GM21526 (cell line): ENCODE measurements around the gene ADGRB3.

ENCODE experiments used
- ATAC-seq: cut with Tn5 transposase; IDR thresholded peaks from one replicate; pipeline ENCODE4 v1.9.1; 2021; ENCODE audit warnings: moderate library complexity; ENCODE audit not compliant: unreplicated experiment, low FRiP score

ADGRB3 gene

DNA sequence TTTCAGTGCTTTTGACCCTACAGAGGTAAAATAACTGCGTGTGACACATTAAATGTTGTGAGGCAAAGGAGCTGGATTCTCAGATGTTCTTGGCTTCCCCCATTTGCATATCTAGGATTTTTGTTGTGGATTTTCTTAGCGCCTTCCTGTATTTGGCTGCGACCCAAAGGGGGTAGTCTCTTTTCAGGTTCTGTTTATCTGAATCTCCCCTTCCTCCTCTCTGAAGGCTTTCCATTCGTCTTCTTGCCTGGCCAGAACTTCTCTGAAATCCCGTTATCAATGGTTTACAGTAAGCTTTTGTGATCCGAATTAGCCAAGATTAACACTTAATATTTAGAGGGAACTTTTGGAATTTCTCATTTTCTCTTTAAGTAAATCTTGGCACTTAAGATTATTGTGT, 60.8 kb downstream of the ADGRB3 start:
- no peak for ATAC-seq

DNA sequence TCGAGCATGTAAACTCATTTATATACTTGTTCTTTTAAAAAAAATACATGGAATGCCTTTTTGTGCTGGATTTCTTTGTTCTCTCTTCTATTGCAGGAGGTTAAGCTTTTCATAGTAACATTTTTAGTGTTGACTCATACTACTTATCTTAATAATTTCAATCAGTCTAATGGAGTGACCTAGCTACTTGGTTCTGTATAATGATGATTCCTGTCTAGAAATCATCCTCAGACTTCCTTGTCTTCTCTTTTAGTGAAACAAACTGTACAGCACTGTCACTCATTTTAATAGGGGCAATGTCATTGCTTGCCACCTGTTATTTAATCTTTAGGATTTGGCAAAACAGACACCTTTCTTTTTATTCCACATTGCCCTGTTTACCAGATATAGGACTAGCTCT, 62.3 kb downstream of the ADGRB3 start:
- ATAC-seq, result no peak

DNA sequence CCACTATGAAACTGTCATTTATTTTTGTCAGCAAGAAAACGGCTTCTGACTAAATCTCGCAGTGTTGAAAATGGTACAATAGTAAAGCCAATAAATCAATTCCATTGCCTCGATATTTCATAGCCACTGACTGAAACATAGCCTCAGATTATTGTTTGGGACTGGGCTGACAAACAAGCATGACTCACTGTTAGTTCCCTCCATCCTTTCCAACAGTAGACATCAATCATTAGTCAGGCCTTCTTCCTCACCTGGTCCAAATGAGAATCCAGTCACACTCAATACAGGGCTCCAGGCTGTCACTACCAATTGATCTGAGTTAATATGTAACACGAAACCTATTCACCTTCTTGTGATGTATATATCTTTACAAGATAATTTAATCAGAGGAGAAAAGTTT, 66.1 kb downstream of the ADGRB3 start:
- ATAC-seq, result no peak

DNA sequence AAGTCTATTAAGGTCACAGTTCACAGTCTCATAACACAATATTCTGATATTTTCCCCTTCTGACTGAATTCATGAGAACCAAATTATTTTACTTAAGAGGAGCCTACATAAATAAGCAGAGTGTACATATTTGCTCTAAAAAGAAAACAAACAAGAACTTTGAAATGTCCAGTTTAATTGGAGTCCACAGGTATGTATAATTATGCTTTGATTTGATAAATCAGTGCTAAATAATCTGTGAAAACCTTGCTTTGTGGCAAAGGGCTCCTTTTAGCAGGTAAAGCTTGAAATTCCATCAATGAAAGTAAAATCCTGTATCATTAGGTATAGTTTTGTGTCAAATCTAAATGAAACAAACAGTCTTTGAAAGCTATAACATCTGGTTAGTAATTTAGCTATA, 69.4 kb downstream of the ADGRB3 start:
- no peak for ATAC-seq

DNA sequence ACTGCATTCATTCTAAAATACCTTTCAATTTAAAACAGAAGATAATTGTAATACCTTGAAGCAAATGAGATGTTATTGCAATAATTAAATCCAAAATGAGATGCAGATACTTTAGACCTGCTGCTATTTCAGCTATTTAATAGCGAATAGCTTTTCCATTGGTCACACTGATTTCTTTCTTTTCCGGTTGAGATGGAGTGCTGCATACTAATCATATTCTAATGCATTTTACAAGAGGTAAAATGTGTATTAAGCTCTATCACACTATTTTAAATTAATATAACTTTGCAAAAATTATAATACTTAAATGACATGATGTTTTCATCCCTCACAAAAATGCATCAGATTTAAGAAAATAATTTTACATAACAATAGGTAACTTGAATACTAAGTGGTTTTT, 74.0 kb downstream of the ADGRB3 start:
- no peak for ATAC-seq

DNA sequence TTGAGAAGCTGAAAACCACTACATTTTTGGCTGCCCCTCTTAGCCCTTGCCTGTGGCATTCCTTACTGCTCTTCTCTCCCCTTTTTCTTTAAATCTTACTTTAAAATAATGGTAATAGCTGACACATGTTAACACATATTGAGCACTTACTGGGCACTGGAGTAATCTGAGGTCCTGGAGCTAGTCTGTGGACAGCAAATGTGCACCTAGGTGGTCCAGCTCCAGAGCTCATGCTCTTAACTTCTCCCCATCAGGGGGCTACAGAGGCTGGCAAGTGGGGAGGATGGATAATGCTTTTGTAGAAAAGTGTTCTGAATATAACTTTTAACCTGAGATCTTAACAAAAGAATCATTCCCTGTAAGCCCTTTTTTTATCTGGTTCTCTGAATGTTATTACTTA, 74.8 kb downstream of the ADGRB3 start:
- ATAC-seq, result no peak

DNA sequence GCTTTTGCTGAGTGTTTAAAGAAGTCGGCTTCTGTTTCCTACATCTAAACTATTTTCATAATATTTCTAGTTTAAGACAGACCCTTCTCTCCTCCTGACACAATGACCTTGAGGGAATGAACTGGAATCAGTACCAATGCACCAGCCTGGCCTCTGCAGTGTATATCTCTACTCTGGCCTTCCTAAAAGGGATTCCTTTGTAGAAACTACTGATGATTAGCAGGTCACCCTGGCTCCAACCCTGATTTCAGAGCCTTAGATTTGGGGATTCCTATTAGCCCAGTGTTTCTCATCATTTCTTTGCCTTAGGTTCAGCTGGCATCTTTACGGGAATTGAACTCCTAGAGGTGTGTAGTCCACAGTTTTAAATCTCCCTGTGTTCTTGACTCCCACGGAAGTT, 75.4 kb downstream of the ADGRB3 start:
- no peak for ATAC-seq

DNA sequence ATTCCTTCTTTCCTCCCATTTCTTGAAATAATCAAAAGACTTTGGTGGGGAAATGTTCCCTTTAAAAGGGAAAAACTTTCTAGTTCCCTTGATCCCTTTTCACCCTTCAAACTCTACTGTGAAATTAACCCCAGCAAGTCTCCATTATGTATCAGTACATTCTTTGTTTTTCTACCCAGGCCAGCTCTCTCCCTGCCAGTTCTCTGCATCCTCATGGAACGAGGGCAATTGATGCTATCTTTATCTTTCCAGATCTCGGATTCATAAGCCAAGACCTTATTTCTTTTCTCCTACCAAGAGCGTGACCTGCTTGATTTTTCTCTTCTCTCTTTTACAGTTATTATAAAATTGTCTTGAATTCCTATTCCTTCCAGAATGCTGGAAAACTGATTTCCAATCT, 75.8 kb downstream of the ADGRB3 start:
- no peak for ATAC-seq

DNA sequence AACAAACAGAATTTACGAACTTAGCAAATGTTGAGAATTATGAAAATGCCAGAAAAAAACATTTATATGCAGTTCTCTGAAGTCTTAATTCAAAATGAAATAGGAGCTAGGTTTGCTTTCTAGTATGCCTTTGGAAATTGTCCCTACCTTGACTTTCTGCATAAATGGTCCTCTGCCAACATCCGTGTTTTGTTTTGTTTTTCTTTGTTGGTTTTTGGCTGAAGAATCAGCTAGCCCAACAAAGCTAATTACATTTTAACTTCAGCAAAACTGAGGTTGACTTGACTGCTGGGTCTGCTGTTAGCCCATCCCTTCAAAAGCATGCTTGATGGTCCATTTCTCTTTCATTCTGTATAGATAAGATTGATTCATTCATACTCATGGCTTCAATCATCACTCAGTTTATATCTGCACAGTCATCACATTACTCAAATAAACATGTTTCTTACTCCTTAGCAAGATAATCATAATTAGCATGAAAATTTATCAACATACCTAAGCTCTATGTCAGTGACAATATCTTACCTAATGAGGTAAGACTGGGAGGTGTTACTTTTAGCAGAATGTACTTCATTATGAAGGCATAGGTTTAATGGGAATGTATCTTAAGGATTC, 76.4 kb downstream of the ADGRB3 start:
- no peak for ATAC-seq

DNA sequence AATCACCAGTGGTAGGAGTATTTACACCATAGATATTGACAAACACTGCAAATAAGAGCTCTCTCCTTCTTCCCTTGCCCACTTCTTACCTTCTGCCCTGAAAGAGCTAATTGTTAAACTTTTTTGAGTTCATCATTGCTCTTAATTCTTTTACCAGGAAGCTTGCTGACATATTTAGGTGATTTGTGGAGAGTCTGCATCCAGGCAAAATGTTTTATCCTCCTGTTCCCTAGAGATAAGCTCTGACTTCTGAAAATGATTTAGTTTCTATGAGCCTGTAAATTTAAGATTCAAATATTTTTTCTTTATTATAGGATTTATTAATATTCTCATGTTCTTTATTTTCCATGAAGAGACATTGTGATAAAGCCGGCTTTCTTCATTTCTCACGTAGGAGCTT, 81.5 kb downstream of the ADGRB3 start:
- ATAC-seq, result no peak

DNA sequence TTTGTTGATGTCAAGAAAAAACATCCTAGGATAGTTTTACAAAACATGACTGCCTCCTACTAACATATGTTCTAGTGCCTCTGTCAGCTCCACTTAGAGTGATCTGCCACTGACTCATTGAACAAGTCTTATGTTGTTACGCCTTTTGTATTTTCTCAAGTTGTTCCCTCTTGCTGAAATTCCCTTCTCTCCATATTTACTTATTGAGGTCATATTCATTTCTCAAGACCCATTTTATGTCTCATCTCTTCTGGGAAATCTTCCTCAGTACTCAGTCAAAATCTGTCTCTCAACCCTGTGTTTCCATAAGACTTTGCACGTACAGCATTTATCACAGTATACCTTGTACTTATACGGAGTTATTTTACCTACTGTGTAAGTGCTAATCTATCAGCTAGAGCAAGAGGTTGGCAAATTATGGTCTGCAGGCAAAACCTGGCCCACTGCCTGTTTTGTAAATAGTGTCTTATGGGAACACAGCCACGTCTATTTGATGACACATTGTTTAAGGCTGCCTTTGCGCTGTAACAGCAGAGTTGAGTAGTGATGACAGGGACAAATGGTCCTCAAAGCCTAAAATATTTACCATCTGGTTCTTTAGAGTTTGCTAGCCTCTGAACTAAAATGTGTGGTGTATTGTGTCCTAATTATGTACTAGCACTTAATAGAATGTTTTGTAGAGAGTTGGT, 83.4 kb downstream of the ADGRB3 start:
- ATAC-seq, result no peak

DNA sequence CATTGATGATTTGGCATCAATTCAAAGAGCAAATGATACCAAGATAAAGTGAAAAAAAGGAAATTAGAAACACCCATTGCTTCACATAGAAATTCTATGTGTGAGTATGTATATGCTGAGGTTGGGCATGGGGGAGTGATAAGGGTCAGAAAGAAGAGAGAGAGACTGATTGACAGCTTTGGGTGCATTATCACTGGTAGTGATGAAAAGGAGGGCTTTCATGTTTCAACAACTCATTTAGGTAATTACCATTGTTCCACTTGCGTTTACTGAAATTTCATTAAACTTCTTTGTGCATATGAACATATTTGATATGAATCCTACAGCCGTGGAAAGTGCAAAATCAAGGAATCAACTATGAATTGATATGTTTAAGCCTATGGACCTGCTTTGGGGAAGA, 84.7 kb downstream of the ADGRB3 start:
- ATAC-seq, result no peak

DNA sequence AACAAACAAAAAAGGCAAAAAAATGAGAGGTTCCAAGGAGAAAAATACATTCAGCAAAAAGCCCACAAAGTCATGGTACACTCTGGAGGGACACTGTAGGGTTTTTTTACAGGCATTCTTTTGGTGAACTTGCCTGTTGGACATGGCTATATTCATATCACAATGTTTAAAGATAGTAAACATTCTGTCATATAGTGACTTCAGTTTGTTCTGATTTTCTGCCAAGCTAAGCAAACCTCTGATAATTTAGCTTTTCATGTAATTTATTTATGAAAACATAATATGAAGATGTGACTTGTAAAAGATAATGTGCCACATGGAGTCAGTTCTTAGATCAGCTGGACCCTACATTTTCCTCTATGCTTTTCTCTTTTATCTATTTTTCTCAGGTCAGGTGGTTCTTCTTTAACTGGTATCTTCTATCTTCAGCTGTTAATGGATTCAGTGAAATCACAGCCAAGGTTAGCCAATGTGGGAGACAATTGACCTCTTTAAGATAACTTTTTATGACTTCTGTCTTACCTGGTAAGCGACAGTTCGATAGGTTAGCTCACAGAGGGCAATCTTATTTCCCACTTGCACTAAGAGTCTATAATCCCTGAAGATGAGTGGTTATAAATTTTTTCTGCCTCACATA, 87.9 kb downstream of the ADGRB3 start:
- ATAC-seq, result no peak

DNA sequence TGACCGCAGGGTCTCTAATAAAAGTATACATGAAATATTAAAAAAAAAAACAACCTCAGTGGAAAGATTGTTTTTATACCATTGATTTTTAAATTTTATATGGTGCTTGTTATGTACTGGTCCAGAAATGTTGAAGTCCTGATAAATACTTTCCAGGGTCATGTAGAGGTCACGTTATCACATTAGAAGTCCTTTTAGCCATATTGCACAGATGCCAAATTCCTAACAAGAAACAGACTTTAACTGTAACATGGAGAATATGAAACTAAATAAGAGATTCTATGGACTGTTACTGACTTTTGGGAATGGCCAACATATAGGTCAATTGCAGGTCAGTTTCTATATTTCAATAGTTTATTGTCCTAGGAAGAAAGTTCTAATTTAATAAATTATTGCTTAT, 89.0 kb downstream of the ADGRB3 start:
- ATAC-seq, result no peak

DNA sequence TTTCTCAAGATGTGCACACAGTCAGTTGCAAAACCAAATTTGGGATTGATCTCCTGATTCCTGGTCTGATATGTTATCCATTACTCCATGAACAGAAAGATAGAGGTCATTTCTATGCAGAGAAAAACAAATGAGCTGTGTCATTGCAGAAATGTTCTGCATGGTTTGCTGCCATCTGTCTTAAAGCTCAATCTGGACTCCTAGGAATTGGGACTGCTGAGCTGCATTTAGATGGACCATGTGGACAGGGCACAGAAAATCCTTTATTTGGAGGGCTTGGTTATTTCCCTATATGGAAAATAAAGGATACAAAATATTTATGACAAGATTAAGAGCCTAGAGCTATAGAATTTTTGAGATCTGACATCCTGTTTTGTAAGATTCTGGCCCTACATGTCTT, 91.3 kb downstream of the ADGRB3 start:
- no peak for ATAC-seq

DNA sequence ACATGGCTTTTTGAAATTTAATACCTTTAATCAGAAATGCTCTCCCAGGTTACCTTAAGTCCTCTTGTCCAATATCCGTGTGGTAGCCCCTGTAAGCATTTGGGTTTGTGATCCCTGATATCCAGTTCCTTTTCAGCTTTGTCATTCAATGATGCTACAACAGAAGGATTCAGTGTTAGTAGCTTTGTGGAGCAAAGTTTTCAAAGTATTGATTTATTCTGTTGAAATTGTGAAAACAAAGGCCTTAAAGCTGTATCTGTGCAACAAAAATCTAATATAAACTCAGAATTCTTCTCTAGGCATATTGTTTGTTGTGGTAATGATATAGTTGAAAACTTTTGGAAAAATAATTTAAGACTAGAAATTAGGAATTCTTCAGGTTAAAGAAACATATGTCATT, 91.9 kb downstream of the ADGRB3 start:
- ATAC-seq, result no peak

DNA sequence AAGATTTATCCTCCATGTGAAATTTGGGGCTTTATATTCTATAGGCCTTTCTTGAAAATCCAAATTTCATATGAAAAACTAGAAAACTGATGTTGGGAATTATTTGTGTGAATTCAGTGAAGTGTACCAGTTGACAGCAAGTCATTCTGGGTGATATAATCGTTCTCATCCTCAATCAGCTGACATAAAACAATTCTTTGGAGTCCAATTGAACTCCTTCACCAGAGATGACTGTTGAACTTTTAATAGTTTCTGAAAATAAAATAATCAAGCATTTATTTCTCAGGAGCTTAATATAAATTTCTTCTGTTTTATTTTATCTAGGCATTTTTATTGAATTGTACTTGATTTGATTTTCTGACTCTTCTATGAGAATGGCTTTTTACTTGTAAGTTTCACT, 92.6 kb downstream of the ADGRB3 start:
- ATAC-seq, result no peak

DNA sequence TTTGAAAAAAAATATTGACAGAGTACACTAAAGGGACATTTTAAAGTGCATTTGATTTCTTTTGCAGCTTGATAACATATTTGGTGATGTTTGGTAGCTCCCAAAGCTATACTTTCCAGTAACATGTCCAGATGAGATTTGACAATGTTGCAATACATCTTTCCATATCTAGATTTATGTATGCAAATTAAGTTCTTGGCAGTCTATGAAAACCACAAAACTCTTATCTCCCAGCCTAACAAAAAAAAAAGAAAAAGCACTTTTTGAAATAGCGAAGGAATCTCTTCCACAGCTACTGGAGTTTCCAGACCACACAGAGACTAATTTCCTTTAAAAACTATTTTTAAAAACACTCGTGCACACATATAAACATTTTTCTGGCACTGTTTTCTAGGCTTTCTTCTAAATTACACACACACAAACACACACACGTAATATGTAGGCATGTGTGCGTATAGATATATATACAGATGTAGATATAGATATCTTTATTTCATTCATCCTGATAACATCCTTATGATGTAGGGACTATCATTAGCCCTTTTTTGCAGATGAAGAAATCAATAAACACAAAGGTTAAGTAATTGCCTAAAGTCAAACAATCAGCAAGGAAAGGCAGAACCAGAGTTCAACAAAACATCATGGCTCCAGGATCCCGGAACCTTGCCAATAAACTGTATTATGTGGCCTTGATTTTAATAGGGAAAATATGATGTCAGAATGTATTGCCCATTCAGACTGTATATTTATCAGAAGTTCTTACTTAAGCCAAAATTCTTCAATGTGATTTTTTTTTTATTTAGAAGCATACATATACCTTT, 93.3 kb downstream of the ADGRB3 start:
- ATAC-seq, result no peak

DNA sequence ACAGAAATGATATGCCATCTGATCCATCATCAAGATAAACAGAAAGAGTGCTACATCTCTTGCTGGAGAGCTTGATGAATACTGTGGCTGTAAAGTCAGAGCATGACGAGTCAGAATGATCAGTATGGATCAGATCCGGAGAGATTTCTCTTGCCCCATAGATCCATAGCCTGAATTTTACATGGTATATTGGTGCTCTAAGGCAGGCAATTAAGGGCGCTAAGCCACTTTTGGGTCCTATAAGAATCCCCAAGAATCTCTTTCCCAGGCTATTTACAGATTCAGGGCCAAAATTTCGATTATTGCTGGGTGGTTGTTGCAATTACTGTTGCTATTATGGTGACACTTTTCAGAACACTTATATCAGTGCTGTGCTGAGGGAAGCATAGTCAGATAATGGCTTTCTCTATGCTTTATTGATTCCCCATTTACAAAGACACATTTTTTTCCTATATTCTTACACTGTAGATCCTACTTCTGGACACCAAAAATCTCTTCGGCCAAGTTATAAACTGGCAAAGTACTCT, 94.4 kb downstream of the ADGRB3 start:
- ATAC-seq, result no peak

DNA sequence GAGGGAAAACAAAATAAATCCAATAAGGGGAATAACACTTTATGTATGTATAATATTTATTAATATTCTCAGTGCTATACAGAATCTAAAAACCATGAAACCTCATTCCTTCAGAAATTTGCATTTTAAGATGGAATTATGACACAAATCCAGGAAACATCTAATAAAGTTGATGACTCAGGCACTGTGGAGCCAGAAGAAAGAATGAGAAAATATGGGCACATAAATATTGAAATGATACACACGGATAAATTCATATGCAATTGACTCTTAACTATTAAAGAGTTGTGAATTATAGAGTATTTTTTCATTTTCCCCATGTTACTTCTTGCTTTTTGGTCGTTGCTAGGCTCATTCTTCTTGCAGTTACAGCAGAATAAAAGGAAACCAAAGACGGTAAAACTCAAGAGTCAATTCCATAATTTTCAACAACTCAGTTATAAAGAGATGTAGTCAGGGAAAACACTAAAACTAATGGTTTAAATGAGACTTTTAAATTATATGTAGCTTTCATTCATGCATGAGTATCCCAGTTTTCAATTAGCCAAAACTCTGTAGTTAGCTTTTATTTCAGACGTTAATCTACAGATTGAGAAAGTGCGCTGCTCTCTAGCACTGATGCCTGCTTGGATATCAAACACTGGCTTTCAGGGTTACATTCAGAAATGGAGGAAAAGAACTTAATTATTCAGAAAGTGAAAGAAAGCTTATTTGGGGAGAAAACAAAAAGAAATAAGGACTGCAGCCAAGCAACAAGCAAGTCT, 95.4 kb downstream of the ADGRB3 start:
- ATAC-seq, result no peak
